Choroid plexus epithelial cell (primary cell): ENCODE data around the gene USP3.

ENCODE experiments used
- DNase-seq: peaks from one replicate; pipeline ENCODE4 v3.0.0-alpha.2; 2010; ENCODE audit warnings: low read depth
- H3K4me3 ChIP-seq: 2 replicates; pipeline ENCODE4 v1.5.1; 2011; ENCODE audit warnings: low read depth, mild to moderate bottlenecking, control low read depth, low read length, moderate library complexity
- TF ChIP-seq, protein P1 (sequence below): conservative IDR thresholded peaks from 2 replicates; pipeline ENCODE4 v1.5.1; 2011; ENCODE audit warnings: low read depth, mild to moderate bottlenecking, control low read depth, inconsistent platforms, low read length, moderate library complexity

The USP3 gene

DNA sequence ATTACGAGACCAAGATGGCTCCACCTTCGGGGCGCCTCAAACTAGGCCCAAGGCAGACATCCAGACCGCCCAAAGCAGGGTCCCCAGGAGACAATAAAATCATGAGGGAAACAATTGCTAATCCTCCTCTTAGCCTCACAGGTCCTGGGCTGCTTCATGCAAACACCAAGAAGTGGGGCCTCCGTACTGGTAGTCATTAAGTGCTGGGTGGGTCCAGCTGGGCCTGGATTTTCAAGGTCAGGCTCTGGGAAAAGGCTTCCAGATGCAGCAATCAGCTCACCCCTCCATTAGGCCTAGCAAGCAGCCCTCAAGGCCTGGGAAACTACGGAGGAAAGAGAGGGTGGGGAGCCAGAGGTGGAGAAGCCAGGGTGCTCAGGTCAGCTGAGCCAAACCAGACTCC, 93.4 kb downstream of the USP3 start:
- TF ChIP-seq, protein P1, sequence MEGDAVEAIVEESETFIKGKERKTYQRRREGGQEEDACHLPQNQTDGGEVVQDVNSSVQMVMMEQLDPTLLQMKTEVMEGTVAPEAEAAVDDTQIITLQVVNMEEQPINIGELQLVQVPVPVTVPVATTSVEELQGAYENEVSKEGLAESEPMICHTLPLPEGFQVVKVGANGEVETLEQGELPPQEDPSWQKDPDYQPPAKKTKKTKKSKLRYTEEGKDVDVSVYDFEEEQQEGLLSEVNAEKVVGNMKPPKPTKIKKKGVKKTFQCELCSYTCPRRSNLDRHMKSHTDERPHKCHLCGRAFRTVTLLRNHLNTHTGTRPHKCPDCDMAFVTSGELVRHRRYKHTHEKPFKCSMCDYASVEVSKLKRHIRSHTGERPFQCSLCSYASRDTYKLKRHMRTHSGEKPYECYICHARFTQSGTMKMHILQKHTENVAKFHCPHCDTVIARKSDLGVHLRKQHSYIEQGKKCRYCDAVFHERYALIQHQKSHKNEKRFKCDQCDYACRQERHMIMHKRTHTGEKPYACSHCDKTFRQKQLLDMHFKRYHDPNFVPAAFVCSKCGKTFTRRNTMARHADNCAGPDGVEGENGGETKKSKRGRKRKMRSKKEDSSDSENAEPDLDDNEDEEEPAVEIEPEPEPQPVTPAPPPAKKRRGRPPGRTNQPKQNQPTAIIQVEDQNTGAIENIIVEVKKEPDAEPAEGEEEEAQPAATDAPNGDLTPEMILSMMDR = no peak
- DNase-seq = no peak
- H3K4me3 ChIP-seq = no peak overlapping the region

DNA sequence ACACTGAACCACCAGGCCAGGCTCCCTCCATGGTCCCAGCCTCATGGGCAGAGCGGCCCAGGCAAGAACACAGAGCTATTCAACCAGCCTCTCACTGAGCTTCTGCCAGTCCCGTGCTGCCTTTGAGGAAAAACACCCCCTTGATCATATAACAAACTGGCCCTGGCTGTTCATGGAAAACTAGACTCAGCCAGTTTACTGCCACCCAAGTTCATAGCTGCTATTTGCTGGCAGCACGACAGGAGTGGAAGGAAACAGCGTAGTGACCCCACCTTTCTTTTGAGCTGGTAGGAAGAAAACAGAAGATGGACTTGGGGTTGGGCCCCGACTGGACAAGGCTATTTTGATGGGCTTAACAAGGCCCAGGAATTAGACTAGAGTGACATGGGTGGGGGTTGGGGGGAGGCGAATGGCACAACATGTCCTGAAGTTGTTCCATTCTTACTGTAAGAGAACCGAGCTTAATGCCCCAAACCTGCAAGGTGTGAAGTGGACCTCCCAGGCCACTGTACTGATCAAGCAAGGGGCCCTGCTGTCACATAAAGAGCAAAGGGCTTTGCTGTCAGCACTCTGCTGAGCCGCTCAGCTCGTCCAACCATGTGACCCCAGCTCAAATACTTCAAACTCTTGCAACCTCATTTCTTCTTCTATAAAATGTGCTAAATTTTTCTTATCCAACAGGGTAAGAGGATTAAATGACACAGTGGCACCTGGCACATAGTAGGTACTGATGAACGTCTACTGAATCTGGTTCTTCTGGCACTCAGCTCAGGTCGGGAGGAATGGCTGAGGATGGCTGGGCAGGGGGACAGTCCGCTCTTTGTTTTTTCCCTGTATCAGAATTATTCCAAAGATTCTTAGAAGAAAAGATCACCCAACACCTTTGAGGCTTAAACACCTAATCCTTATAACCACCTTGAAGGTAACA, 94.3 kb downstream of the USP3 start:
- no peak overlapping the region for H3K4me3 ChIP-seq
- peak; percentile 15 for DNase-seq
- TF ChIP-seq, protein P1 = no peak

DNA sequence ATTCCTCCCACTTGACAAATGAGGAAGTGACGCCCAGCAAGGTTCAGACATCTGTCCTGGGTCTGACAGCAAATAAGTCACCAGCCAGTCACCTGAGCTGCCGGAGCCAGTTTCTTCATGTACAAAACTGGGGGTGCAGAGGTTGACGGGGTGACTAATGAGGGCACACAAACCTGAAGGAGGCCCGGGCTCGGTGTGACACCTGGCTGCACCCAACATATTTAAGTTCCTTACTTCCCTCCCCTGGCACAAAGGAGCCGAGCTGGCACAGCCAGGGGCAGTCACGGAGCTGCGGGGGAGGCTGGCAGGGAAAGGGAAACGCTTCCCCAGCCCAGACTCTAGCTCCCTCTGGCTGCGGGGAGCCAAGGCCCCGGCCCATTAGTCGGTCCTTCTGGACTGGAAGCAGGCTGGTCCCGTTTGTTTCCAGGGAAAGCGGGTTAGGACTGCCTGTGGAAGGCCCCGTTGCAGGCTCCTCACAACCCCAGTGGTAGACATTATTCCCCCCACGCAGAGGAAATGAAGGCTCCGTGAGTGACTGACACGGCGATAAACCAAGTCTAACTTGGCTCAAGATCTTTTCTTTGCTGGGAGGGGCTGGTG, 95.1 kb downstream of the USP3 start:
- H3K4me3 ChIP-seq = peak overlapping the region; percentile 67
- peak; percentile 64 for DNase-seq
- TF ChIP-seq, protein P1 = peak; percentile 81

DNA sequence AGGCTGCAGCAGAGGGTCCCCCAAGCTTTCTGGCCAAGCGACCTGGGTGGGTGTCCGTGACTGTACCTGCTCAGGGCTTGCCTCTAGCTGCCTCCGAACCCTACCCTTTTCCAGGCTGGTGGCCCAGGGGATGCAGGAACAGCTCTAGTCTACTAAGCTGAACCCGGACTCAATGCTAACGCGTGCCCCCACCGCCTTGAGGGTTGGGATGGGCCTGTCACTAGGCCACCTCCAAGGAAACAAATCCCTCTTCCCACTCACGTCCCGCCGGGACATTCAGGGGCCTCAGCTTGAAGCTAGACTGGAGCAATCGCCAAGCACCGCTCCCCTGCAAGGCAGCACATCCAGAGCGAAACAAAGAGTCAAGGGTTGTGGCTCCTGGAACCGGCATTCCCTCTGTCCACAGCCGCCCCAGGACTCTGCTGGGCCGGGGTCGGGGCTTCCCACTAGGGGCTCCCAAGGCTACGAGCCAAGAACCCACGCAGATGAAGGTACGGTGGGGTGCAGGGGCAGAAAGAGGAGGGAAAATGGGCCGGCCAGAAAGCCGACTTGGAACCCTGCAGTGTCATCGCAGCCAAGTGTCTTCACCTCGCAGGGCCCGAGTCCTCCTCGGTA, 95.7 kb downstream of the USP3 start:
- DNase-seq = peak; percentile 50
- TF ChIP-seq, protein P1 = no peak
- peak overlapping the region; percentile 67 for H3K4me3 ChIP-seq

DNA sequence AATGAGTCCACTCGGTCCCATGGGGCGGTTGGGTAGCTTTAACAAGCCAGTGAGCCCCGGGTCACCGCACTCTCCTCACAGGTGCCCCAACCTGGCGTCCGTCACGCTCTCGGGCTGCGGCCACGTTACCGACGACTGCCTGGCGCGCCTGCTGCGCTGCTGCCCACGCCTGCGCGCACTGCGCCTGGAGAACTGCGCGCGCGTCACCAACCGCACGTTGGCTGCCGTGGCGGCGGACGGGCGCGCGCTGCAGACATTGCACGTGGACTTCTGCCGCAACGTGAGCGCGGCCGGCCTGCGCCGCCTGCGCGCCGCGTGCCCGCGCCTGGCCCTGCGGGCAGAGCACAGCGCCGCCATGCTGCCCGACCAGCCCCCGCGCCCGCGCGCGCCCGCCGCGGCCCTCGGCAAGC, 96.2 kb downstream of the USP3 start:
- H3K4me3 ChIP-seq = peak overlapping the region; percentile 80
- TF ChIP-seq, protein P1 = no peak
- peak; percentile 95 for DNase-seq

DNA sequence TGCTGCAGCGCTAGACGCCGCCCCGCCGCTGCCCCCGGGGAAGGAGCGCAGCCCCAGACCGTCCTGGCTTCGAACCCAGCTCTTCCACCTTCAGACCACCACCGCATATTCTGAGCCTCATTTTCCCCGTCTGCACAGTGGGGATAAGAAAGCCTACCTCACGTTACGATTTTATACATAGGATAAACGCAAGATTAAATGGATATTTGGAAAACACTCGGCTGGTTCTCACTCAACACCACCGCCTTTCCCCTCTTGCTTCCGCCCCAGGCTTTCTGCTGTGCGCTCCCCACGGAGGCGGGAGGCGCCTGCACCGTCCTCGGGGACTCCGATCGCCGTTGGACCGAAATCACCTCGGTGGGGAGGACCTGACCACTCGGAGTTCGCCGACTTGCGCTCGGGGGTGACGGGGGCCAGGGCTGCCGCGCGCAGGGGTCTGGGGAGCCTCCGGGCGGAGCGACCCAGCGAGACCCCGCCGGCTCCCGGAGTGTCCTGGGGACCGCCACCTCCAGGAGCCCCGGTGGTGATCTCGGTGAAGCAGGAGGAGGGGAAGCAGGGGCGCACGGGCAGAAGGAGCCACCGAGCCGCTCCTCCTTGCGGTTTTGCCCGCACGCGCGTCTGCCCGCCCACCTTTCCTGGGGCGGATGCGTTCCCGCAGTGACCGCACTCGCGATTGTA, 96.8 kb downstream of the USP3 start:
- DNase-seq = peak; percentile 40
- H3K4me3 ChIP-seq = peak overlapping the region; percentile 80
- TF ChIP-seq, protein P1 = no peak
